Osteocyte (in vitro differentiated cells): ENCODE measurements around the gene TOP1. TPM values are rescaled to one million over a fixed set of nuclear protein-coding genes. Genes with fewer than 3 reads are reported as not detected.
A peak's percentile ranks its signal among the peaks of the same experiment; 100 is the strongest.

Source experiments
- DNase-seq: peaks from one replicate; pipeline ENCODE4 v3.0.0; 2021; ENCODE audit warnings: mixed read lengths; ENCODE audit not compliant: unreplicated experiment; ENCODE audit errors: extremely low spot score
- H3K27ac Mint-ChIP-seq: one replicate; pipeline ENCODE4 v1.8.0; 2021; ENCODE audit warnings: mild to moderate bottlenecking, mixed read lengths; ENCODE audit not compliant: unreplicated experiment
- H3K27me3 Mint-ChIP-seq: one replicate; pipeline ENCODE4 v1.8.0; 2021; ENCODE audit warnings: mixed read lengths; ENCODE audit not compliant: unreplicated experiment
- H3K36me3 Mint-ChIP-seq: one replicate; pipeline ENCODE4 v1.8.0; 2021; ENCODE audit warnings: mixed read lengths; ENCODE audit not compliant: unreplicated experiment
- H3K4me1 Mint-ChIP-seq: one replicate; pipeline ENCODE4 v1.8.0; 2021; ENCODE audit warnings: mixed read lengths; ENCODE audit not compliant: unreplicated experiment
- H3K4me3 Mint-ChIP-seq: one replicate; pipeline ENCODE4 v1.8.0; 2021; ENCODE audit warnings: mild to moderate bottlenecking, moderate library complexity, mixed read lengths; ENCODE audit not compliant: unreplicated experiment
- H3K9me3 Mint-ChIP-seq: one replicate; pipeline ENCODE4 v1.8.0; 2021; ENCODE audit warnings: mixed read lengths; ENCODE audit not compliant: unreplicated experiment
- total RNA-seq: library from RNA; stranded (reverse); gene quantifications from 2 replicates; pipeline ENCODE4 v1.2.1, GENCODE V29; 2021
- TF ChIP-seq, protein P1 (sequence below): fragments of 200-600 bp; sonication (generic); IDR thresholded peaks from 2 replicates; pipeline ENCODE4 v1.5.0; 2021; ENCODE audit warnings: antibody characterized with exemption, mild to moderate bottlenecking, moderate library complexity

The TOP1 gene
- total RNA-seq, 1 donor from 2014 or later, result 51.1 TPM

DNA sequence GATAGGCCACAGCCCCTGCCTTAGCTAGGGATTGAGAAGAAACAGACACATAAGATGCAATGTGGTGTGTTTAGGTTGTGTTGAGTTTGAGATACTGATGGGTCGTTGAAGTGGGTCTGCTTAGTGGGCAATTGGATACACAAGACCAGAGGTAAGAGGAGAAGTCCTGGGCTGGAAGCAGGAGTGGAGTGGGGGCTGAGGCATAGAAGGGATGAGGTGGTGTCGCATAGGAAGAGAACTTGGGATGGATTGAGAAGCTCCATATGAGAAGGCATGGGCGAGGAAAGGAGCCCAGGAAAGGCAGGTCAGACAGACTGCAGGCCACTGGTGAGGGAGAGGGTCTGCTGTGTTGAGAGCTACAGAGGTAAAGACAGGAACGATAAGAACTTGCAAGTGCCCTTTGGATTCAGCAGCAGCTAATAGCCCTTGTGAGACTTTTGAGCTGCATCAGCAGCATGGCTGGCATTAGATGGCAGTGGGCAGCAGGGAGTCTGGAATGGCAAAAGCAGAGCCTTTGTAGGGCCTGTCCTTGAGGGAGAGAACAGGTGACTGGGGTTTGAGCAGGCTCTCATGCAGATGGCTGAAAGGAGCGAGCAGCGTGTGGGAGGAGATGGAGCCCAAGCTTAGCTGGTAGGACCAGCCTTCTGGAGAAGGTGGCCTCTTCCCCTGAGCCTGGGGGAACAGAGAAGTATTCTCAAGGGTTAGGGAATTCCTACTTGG lies 141.9 kb downstream of the TOP1 start:
- Mint-ChIP-seq H3K4me3 (no peak overlapping the region), H3K9me3 (no peaks in the 10 kb centered on the region), H3K4me1 (peaks cover 25% of the 10 kb centered on the region), H3K27ac (peak overlapping the region; percentile 40), H3K36me3 (peaks cover 44% of the 10 kb centered on the region), H3K27me3 (no peaks in the 10 kb centered on the region)
- DNase-seq, result no peak
- TF ChIP-seq, protein P1, sequence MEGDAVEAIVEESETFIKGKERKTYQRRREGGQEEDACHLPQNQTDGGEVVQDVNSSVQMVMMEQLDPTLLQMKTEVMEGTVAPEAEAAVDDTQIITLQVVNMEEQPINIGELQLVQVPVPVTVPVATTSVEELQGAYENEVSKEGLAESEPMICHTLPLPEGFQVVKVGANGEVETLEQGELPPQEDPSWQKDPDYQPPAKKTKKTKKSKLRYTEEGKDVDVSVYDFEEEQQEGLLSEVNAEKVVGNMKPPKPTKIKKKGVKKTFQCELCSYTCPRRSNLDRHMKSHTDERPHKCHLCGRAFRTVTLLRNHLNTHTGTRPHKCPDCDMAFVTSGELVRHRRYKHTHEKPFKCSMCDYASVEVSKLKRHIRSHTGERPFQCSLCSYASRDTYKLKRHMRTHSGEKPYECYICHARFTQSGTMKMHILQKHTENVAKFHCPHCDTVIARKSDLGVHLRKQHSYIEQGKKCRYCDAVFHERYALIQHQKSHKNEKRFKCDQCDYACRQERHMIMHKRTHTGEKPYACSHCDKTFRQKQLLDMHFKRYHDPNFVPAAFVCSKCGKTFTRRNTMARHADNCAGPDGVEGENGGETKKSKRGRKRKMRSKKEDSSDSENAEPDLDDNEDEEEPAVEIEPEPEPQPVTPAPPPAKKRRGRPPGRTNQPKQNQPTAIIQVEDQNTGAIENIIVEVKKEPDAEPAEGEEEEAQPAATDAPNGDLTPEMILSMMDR, result no peak

DNA sequence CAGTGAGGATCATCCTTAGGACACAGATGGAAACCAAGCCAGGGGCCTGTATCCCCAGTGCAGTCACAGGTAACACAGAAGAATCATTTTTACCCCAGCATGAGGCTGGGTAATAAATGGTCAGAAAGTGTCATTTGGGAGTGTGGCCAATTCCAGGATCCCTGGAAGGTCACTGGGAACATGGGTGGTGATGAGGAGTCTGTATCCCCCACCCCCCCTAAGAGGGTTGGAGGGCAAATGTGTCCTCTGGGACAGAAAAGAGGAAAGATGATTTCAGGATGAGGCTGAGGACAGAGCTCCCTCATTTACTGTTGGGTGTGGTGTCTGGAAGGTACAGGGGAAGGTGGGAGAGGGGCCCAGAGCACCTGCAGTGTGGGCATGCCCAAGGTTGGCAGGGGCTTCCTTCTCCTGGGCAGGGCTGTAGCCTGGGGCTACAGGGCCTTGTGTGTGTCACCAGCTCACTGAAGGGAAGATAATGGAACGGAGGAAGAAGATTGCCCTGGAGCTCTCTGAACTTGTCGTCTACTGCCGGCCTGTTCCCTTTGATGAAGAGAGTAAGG lies 143.2 kb downstream of the TOP1 start:
- Mint-ChIP-seq H3K36me3 (peaks cover 44% of the 10 kb centered on the region), H3K27ac (no peak overlapping the region), H3K27me3 (no peaks in the 10 kb centered on the region), H3K4me3 (no peak overlapping the region), H3K9me3 (no peaks in the 10 kb centered on the region), H3K4me1 (peaks cover 37% of the 10 kb centered on the region)
- TF ChIP-seq, protein P1, result no peak
- peak; percentile 8 for DNase-seq

DNA sequence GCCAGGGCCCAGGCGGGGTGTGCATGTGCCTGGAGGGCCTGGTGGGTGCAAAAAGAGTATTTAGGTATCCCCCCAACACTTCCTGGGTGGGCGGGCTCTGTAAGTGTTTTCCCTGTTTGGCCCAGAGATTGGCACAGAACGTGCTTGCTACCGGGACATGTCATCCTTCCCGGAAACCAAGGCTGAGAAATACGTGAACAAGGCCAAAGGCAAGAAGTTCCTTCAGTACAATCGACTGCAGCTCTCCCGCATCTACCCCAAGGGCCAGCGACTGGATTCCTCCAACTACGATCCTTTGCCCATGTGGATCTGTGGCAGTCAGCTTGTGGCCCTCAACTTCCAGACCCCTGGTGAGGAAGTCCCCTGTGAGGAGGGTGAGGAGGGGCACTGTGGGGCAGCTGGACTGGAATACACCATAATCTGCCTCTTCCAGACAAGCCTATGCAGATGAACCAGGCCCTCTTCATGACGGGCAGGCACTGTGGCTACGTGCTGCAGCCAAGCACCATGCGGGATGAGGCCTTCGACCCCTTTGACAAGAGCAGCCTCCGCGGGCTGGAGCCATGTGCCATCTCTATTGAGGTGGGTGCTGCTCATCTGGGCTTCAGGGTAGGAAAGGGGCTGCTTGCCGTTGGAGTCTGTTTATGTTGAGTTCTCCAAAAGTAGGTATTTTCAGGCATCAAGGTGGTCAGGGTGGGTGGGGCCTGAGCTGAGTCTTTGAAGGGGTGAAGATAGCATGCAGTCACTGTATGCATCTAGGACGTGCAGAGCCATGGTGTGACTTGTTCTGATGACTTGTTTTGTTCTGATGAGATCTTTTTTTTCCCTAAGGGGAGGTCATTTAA lies 143.9 kb downstream of the TOP1 start:
- Mint-ChIP-seq H3K36me3 (peaks cover 40% of the 10 kb centered on the region), H3K9me3 (no peaks in the 10 kb centered on the region), H3K4me1 (peaks cover 44% of the 10 kb centered on the region), H3K27me3 (no peaks in the 10 kb centered on the region), H3K27ac (peak overlapping the region; percentile 76), H3K4me3 (no peak overlapping the region)
- TF ChIP-seq, protein P1, result no peak
- DNase-seq, result peak; percentile 79

DNA sequence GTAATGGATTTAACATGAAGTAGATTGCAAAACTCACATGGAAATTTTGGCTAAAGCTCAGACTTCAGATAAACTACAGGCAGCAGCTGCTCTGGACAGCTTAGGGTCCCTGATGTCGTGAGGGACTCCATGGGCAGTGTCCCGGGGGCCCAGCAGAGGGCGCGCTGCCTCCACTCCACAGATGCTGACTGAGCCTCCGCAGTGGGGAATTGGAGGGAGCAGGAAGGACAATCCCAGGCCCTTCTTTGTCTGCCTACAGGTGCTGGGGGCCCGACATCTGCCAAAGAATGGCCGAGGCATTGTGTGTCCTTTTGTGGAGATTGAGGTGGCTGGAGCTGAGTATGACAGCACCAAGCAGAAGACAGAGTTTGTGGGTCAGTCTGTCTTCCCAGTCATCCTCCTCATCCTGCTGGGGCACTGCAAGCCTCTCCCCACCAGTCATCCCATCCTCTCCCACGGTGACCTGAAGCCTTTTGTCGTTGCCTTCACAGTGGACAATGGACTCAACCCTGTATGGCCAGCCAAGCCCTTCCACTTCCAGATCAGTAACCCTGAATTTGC lies 144.6 kb downstream of the TOP1 start:
- no peaks in the 10 kb centered on the region for H3K27me3 Mint-ChIP-seq
- peaks cover 41% of the 10 kb centered on the region for H3K36me3 Mint-ChIP-seq
- peak; percentile 90 for DNase-seq
- H3K4me1 Mint-ChIP-seq, result peaks cover 52% of the 10 kb centered on the region
- TF ChIP-seq, protein P1, result peak; percentile 97
- H3K4me3 Mint-ChIP-seq, result no peak overlapping the region
- no peaks in the 10 kb centered on the region for H3K9me3 Mint-ChIP-seq
- H3K27ac Mint-ChIP-seq, result peak overlapping the region; percentile 76
